Measurements from ENCODE around the gene RIPK4. TPM values are rescaled to one million over a fixed set of nuclear protein-coding genes. Genes with fewer than 3 reads are reported as not detected.

Gene RIPK4
- polyA plus RNA-seq, 1 donor from 2014 or later = not detected

DNA sequence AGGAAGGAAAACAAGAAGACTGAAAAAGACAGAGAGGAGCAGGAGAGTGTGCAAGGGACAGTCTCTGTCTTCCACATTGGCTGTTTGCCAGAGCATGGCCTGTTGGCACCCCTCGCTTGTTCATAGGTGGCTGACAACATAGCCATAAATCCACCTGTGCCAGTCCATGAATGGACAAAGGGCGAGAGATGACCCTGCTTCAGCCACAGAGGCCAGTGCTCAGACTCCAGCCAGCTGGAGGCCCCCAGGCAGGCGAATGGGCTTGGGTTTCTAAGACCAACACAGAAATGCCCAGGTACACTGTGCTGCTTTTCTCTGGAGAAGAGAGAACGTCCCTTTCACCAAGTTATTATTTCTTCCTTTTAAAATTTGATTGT is 60.6 kb downstream of the RIPK4 start:
- Histone ChIP-seq H3K4me2 (ENCODE audit: low read length) (no peak overlapping the region), H3F3A (ENCODE audit: insufficient read depth, low read length, poor library complexity, severe bottlenecking) (no peaks in the 10 kb centered on the region), H3K9ac (ENCODE audit: low read length) (no peak overlapping the region), H3K4me3 (ENCODE audit: low read length) (no peak overlapping the region), H3K79me2 (replicated peaks; ENCODE audit: insufficient read depth, low read length) (no peaks in the 10 kb centered on the region), H3K27ac (ENCODE audit: low read length) (no peak overlapping the region), H3K27me3 (ENCODE audit: insufficient read depth, low read depth, low read length) (no peaks in the 10 kb centered on the region), H3K9me3 (ENCODE audit: low read length) (no peaks in the 10 kb centered on the region), H4K20me1 (ENCODE audit: insufficient read depth) (no peaks in the 10 kb centered on the region), H2AFZ (ENCODE audit: low read depth, low read length) (no peak overlapping the region), H3K36me3 (ENCODE audit: insufficient read depth, low read length) (no peaks in the 10 kb centered on the region), H3K9me2 (ENCODE audit: insufficient read depth, low read length) (no peaks in the 10 kb centered on the region)
- TF ChIP-seq EZH2 (IDR thresholded peaks at IDR 0.05; ENCODE audit: borderline replicate concordance, insufficient read depth, low read length, poor library complexity, severe bottlenecking) = no peak

DNA sequence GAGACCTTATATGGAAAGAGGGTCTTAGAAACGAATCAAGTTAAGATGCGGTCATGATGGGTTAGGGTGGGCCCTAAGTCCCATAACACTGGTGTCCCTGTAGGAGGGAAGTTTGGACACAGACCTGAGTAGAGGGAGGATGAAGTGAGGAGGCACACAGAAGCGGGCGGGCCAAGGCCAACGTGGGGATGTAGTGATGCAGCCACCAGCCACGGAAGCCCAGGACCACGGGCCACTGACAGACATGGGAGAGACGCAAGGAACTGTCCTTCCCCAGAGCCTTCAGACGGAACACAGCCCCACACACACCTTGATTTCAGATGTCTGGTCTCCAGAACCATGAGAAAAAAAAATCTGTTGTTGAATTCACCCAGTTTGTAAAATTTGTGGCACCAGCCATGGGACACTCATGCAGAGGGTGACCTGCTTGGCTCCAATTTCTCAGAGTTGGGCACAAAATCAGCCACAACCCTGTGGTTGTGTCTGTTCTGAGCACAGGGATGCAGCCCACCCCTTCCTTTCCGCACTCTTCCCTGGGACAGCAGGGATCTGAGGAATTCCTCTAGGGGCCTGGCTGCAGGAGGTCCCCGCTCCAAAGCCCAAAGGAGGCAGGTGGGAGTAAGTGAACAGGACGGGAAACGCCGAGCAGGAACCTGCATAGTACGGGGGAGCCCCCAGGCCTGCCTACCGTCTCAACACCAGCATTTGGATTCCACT is 61.1 kb downstream of the RIPK4 start:
- no peaks in the 10 kb centered on the region for H4K20me1 ChIP-seq (ENCODE audit: insufficient read depth)
- H2AFZ ChIP-seq (ENCODE audit: low read depth, low read length) = no peak overlapping the region
- no peaks in the 10 kb centered on the region for H3K9me3 ChIP-seq (ENCODE audit: low read length)
- H3K4me3 ChIP-seq (ENCODE audit: low read length) = no peak overlapping the region
- H3F3A ChIP-seq (ENCODE audit: insufficient read depth, low read length, poor library complexity, severe bottlenecking) = no peaks in the 10 kb centered on the region
- no peaks in the 10 kb centered on the region for H3K27me3 ChIP-seq (ENCODE audit: insufficient read depth, low read depth, low read length)
- no peak overlapping the region for H3K4me2 ChIP-seq (ENCODE audit: low read length)
- TF ChIP-seq EZH2 (IDR thresholded peaks at IDR 0.05; ENCODE audit: borderline replicate concordance, insufficient read depth, low read length, poor library complexity, severe bottlenecking) = no peak
- TF ChIP-seq POLR2AphosphoS5 (IDR thresholded peaks at IDR 0.05) = no peak
- TF ChIP-seq MXI1 (conservative IDR thresholded peaks at IDR 0.05; ENCODE audit: poor library complexity, severe bottlenecking) = no peak
- no peak for TF ChIP-seq SMC3 (conservative IDR thresholded peaks at IDR 0.05; ENCODE audit: poor library complexity)
- TF ChIP-seq RAD21 (conservative IDR thresholded peaks at IDR 0.05) = no peak
- TF ChIP-seq TAF1 (IDR thresholded peaks at IDR 0.05; ENCODE audit: low read depth) = no peak
- TF ChIP-seq EP300 (conservative IDR thresholded peaks at IDR 0.05; ENCODE audit: poor library complexity, severe bottlenecking) = no peak
- TF ChIP-seq, protein P1, sequence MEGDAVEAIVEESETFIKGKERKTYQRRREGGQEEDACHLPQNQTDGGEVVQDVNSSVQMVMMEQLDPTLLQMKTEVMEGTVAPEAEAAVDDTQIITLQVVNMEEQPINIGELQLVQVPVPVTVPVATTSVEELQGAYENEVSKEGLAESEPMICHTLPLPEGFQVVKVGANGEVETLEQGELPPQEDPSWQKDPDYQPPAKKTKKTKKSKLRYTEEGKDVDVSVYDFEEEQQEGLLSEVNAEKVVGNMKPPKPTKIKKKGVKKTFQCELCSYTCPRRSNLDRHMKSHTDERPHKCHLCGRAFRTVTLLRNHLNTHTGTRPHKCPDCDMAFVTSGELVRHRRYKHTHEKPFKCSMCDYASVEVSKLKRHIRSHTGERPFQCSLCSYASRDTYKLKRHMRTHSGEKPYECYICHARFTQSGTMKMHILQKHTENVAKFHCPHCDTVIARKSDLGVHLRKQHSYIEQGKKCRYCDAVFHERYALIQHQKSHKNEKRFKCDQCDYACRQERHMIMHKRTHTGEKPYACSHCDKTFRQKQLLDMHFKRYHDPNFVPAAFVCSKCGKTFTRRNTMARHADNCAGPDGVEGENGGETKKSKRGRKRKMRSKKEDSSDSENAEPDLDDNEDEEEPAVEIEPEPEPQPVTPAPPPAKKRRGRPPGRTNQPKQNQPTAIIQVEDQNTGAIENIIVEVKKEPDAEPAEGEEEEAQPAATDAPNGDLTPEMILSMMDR (IDR thresholded peaks at IDR 0.05; ENCODE audit: poor library complexity, severe bottlenecking) = no peak
- H3K9ac ChIP-seq (ENCODE audit: low read length) = no peak overlapping the region
- no peak overlapping the region for H3K27ac ChIP-seq (ENCODE audit: low read length)
- no peaks in the 10 kb centered on the region for H3K9me2 ChIP-seq (ENCODE audit: insufficient read depth, low read length)
- H3K36me3 ChIP-seq (ENCODE audit: insufficient read depth, low read length) = no peaks in the 10 kb centered on the region
- H3K79me2 ChIP-seq (replicated peaks; ENCODE audit: insufficient read depth, low read length) = no peaks in the 10 kb centered on the region

DNA sequence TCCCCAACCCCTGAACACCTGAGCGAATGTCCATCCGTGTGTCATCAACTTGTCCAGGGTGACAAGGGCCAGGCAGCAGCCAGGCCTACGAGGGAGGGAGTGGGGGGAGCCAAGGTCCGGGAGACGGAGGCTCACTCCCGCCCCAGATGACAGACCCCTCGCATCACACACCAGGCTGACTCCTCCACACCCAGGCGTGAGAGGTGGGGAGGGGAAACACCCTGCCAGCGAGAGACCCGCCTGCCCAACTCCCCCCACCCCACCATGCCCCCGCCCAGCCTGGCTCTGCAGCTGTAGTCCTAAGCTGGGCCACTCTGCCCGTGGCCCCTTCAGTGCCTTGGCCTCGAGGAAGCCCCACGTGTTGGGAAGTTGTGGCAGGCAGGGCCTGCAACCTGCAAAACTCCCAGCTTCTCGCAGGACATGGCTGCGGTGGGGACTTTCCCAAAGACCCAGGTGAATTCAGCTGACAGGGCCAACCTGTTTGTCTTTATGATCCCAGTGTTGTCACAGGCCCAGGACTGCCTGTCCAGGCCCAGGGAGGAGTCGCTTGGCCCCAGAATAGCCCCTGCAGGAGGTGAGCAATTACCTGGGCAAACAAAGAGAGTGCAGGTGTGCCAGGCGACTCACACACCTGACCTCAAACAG is 62.9 kb downstream of the RIPK4 start:
- no peaks in the 10 kb centered on the region for H3K36me3 ChIP-seq (ENCODE audit: insufficient read depth, low read length)
- TF ChIP-seq EP300 (conservative IDR thresholded peaks at IDR 0.05; ENCODE audit: poor library complexity, severe bottlenecking) (no peak), TAF1 (IDR thresholded peaks at IDR 0.05; ENCODE audit: low read depth) (no peak), RAD21 (conservative IDR thresholded peaks at IDR 0.05) (no peak)
- no peaks in the 10 kb centered on the region for H3K9me2 ChIP-seq (ENCODE audit: insufficient read depth, low read length)
- no peak overlapping the region for H3K4me2 ChIP-seq (ENCODE audit: low read length)
- no peak overlapping the region for H3K4me3 ChIP-seq (ENCODE audit: low read length)
- H2AFZ ChIP-seq (ENCODE audit: low read depth, low read length) = no peak overlapping the region
- H3K9ac ChIP-seq (ENCODE audit: low read length) = no peak overlapping the region
- no peaks in the 10 kb centered on the region for H4K20me1 ChIP-seq (ENCODE audit: insufficient read depth)
- H3K27ac ChIP-seq (ENCODE audit: low read length) = no peak overlapping the region
- no peaks in the 10 kb centered on the region for H3F3A ChIP-seq (ENCODE audit: insufficient read depth, low read length, poor library complexity, severe bottlenecking)
- H3K79me2 ChIP-seq (replicated peaks; ENCODE audit: insufficient read depth, low read length) = no peaks in the 10 kb centered on the region
- H3K27me3 ChIP-seq (ENCODE audit: insufficient read depth, low read depth, low read length) = no peaks in the 10 kb centered on the region
- H3K9me3 ChIP-seq (ENCODE audit: low read length) = no peaks in the 10 kb centered on the region
